Measurements from ENCODE around the gene RAB3IL1. TPM values are rescaled to one million over a fixed set of nuclear protein-coding genes. Genes with fewer than 3 reads are reported as not detected.

Gene RAB3IL1
- total RNA-seq, 4 donors from 2014 or later = 6.1 to 10.9 (median 7.8) TPM

- WGBS, 2 donors = 74 to 78% methylated on average over 3 of the region's 3 CpGs
- intact Hi-C loops (cut with DNase I; ENCODE audit: low total_unique reads) = no loop called here
- no peak for DNase-seq (ENCODE audit: low spot score in 2 of 2)
- no peak overlapping the region for H3K4me3 ChIP-seq (ENCODE audit: low read depth, poor library complexity, severe bottlenecking)
- TF ChIP-seq, protein P1, sequence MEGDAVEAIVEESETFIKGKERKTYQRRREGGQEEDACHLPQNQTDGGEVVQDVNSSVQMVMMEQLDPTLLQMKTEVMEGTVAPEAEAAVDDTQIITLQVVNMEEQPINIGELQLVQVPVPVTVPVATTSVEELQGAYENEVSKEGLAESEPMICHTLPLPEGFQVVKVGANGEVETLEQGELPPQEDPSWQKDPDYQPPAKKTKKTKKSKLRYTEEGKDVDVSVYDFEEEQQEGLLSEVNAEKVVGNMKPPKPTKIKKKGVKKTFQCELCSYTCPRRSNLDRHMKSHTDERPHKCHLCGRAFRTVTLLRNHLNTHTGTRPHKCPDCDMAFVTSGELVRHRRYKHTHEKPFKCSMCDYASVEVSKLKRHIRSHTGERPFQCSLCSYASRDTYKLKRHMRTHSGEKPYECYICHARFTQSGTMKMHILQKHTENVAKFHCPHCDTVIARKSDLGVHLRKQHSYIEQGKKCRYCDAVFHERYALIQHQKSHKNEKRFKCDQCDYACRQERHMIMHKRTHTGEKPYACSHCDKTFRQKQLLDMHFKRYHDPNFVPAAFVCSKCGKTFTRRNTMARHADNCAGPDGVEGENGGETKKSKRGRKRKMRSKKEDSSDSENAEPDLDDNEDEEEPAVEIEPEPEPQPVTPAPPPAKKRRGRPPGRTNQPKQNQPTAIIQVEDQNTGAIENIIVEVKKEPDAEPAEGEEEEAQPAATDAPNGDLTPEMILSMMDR (IDR thresholded peaks at IDR 0.05) = no peak
- no peak for TF ChIP-seq POLR2A (IDR thresholded peaks at IDR 0.05)
Measured at GRCh38 chr11:61881397-61881796, 36.0 kb downstream of the RAB3IL1 start.

DNA sequence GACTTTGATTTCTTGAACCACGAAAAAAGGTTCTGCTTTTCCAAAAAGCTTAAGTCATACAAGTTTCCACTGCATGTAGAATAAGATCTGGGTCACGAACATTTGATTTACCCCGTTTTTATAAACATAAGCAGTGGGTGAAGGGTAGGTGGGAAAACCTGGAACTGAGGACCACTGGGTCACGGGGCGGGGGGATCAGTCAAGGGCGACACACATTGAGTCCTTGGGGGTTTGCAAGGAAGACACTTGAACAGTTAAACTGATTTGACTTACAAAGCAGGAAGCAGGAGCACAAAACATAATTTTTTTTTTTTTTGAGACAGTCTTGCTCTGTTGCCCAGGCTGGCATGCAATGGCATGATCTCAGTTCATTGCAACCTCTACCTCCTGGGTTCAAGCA is 36.9 kb downstream of the RAB3IL1 start:
- no peak for DNase-seq (ENCODE audit: low spot score in 2 of 2)
- no peak for TF ChIP-seq POLR2A (IDR thresholded peaks at IDR 0.05)
- TF ChIP-seq, protein P1 (IDR thresholded peaks at IDR 0.05) = no peak
- intact Hi-C loops (cut with DNase I; ENCODE audit: low total_unique reads) = no loop called here
- no peak overlapping the region for H3K4me3 ChIP-seq (ENCODE audit: low read depth, poor library complexity, severe bottlenecking)
- WGBS, 2 donors = 61% methylated on average over 6 of the region's 6 CpGs

DNA sequence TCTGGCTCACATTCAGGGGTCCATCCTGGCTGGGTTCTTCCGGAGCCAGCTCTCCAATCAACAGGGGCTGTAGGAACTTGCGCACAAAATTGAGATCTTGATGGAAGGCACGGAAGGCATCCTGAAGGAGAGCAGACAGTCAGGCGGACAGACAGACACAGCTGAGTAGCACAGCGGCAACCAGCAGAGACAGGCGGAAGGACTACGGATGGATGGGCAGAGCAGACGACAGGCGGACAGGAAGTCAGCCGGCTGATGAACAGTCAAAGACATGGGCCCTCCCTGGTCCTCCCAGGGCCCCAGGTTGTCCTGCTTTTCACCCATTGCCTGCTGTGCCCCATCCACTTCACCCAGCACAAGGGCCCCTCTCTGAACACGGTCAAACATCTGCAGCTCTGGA is 37.3 kb downstream of the RAB3IL1 start:
- 84 to 88% methylated on average over 11 of the region's 11 CpGs for WGBS, 2 donors
- DNase-seq (ENCODE audit: low spot score in 2 of 2) = no peak
- no peak for TF ChIP-seq POLR2A (IDR thresholded peaks at IDR 0.05)
- H3K4me3 ChIP-seq (ENCODE audit: low read depth, poor library complexity, severe bottlenecking) = no peak overlapping the region
- intact Hi-C loops (cut with DNase I; ENCODE audit: low total_unique reads) = no loop called here

DNA sequence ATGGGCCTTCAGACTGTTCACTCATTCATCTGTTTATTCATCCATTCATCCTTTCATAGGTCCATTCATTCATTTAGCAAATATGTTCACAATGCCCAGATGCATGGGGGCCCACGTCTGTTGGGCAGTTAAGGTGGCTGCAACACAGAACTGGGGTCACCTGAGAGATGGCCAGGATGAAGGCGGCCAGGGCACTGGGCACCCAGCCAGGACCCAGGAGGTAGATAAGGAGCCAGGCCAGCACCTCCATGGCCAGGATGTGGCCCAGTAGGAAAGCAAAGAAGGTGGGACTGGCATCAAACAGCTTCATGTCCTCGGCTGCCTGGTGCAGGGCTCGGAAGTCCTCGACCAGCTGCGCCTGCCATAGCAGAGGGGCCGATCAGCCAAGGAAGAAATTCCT is 38.2 kb downstream of the RAB3IL1 start:
- no peak overlapping the region for H3K4me3 ChIP-seq (ENCODE audit: low read depth, poor library complexity, severe bottlenecking)
- intact Hi-C loops (cut with DNase I; ENCODE audit: low total_unique reads) = no loop called here
- TF ChIP-seq, protein P1 (IDR thresholded peaks at IDR 0.05) = no peak
- no peak for TF ChIP-seq POLR2A (IDR thresholded peaks at IDR 0.05)
- no peak for DNase-seq (ENCODE audit: low spot score in 2 of 2)
- 87 to 92% methylated on average over 7 of the region's 7 CpGs for WGBS, 2 donors

DNA sequence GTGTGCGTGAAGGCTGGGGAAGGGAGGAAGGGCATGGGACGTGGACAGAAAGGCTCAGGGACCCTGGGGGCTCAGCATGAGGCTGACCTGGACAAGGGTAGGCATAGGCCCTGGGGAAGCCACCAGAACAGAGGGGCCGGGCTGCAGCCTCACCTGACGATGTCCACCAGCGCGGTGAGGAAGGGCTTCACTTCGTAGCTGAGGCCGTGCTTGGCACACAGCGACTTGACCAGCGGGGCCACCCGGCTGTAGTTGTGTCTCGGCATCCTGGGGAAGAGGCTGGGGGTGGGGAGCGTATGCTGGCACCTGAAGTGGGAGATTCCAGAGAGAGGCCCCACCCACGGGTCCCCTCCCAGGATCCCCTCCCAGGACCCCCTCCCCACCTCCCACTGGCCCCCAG is 41.7 kb downstream of the RAB3IL1 start:
- 91 to 93% methylated on average over 13 to 14 of the region's 14 CpGs for WGBS, 2 donors
- intact Hi-C loops (cut with DNase I; ENCODE audit: low total_unique reads) = no loop called here
- TF ChIP-seq POLR2A (IDR thresholded peaks at IDR 0.05) = no peak
- no peak overlapping the region for H3K4me3 ChIP-seq (ENCODE audit: low read depth, poor library complexity, severe bottlenecking)
- DNase-seq (ENCODE audit: low spot score in 2 of 2) = no peak

DNA sequence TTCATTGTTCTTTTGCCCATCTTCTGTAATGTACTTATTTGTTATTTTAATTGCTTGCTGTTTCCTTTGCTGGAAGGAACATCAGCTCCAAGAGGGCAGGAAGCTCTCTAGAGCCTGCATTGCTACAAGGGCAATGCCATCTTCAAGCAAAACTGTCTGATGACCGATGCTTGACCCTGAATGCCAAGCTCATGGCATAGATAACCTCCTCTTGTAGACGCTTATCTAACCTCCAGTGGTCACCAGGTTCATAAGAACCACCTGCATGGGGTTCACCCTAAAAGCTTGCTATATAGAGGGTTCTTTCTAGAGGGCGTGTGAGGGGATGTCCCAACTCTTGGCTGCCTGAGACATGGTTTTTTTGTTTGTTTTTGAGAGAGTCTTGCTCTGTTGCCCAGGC is 42.5 kb downstream of the RAB3IL1 start:
- no peak overlapping the region for H3K4me3 ChIP-seq (ENCODE audit: low read depth, poor library complexity, severe bottlenecking)
- intact Hi-C loops (cut with DNase I; ENCODE audit: low total_unique reads) = no loop called here
- no peak for DNase-seq (ENCODE audit: low spot score in 2 of 2)
- WGBS, 2 donors = 85 to 87% methylated on average over 3 of the region's 3 CpGs
- no peak for TF ChIP-seq POLR2A (IDR thresholded peaks at IDR 0.05)
- TF ChIP-seq, protein P1 (IDR thresholded peaks at IDR 0.05) = no peak

- no peak for DNase-seq (ENCODE audit: low spot score in 2 of 2)
- intact Hi-C loops (cut with DNase I; ENCODE audit: low total_unique reads) = no loop called here
- 52 to 62% methylated on average over 12 of the region's 12 CpGs for WGBS, 2 donors
- TF ChIP-seq POLR2A (IDR thresholded peaks at IDR 0.05) = no peak
- TF ChIP-seq, protein P1 (IDR thresholded peaks at IDR 0.05) = no peak
- no peak overlapping the region for H3K4me3 ChIP-seq (ENCODE audit: low read depth, poor library complexity, severe bottlenecking)
Measured at GRCh38 chr11:61874377-61874809, 43.0 kb downstream of the RAB3IL1 start.
